ENCODE data around the gene DYNC1I1. TPM values are rescaled to one million over a fixed set of nuclear protein-coding genes. Genes with fewer than 3 reads are reported as not detected.

DYNC1I1 gene
- total and polyA plus RNA-seq, 4 donors: 0.39 to 7.6 (median 1.5) TPM

- Histone ChIP-seq H3K36me3 (ENCODE audit: control insufficient read depth in 4 of 4, insufficient read depth in 4 of 4, low read length in 4 of 4) (no peaks in the 10 kb centered on the region), H3K27ac (ENCODE audit: low read depth in 1 of 2, low read length in 1 of 2) (no peak overlapping the region), H3K27me3 (ENCODE audit: control insufficient read depth in 3 of 3, insufficient read depth in 3 of 3, low read length in 2 of 3) (no peaks in the 10 kb centered on the region), H3K4me3 (no peak overlapping the region), H3K9me3 (ENCODE audit: control insufficient read depth in 4 of 4, insufficient read depth in 3 of 4, low read length in 3 of 4) (no peaks in the 10 kb centered on the region), H3K4me1 (ENCODE audit: control insufficient read depth in 5 of 5, insufficient read depth in 5 of 5, low read length in 5 of 5) (peaks cover 0 to 32% (median 0%) of the 10 kb centered on the region in 5 donors), H3K9ac (ENCODE audit: insufficient read depth in 1 of 2, low read length in 2 of 2) (no peak overlapping the region)
- DNase-seq (no peak), ATAC-seq (ENCODE audit: insufficient read depth, low FRiP score) (no peak)
- WGBS, 2 donors: 86 to 93% methylated on average over 1 of the region's 1 CpG
- TF ChIP-seq CTCF (IDR thresholded peaks at IDR 0.05; ENCODE audit: control extremely low read depth, extremely low read depth): no peak
Measured at GRCh38 chr7:96055717-96056116, 283.4 kb downstream of the DYNC1I1 start.

DNA sequence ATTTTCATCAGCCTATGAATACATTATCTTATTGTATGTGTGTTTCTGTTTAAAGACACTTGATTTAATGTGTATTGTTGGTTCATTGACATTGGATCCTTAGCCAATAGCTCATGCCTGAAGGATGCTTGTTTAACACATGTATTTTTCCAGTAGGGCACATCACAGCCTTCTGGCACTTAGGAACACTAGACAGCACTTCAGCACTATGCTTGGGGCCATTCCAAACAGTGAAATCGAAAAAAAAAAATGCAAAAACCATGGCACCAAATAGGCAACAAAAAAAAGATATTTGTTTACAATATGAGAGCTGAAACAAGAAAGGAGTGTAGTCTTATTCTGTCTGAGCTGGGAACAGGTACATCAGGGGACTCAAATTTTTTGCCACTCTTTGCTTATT, 286.7 kb downstream of the DYNC1I1 start:
- peaks cover 0 to 36% (median 0%) of the 10 kb centered on the region in 5 donors for H3K4me1 ChIP-seq (ENCODE audit: control insufficient read depth in 5 of 5, insufficient read depth in 5 of 5, low read length in 5 of 5)
- WGBS, 2 donors: 42 to 66% methylated on average over 1 of the region's 1 CpG
- no peak overlapping the region for H3K9ac ChIP-seq (ENCODE audit: insufficient read depth in 1 of 2, low read length in 2 of 2)
- no peak for TF ChIP-seq CTCF (IDR thresholded peaks at IDR 0.05; ENCODE audit: control extremely low read depth, extremely low read depth)
- ATAC-seq (ENCODE audit: insufficient read depth, low FRiP score) (no peak), DNase-seq (no peak)
- no peak overlapping the region for H3K4me3 ChIP-seq
- no peaks in the 10 kb centered on the region for H3K9me3 ChIP-seq (ENCODE audit: control insufficient read depth in 4 of 4, insufficient read depth in 3 of 4, low read length in 3 of 4)
- H3K36me3 ChIP-seq (ENCODE audit: control insufficient read depth in 4 of 4, insufficient read depth in 4 of 4, low read length in 4 of 4): no peaks in the 10 kb centered on the region
- H3K27ac ChIP-seq (ENCODE audit: low read depth in 1 of 2, low read length in 1 of 2): no peak overlapping the region
- H3K27me3 ChIP-seq (ENCODE audit: control insufficient read depth in 3 of 3, insufficient read depth in 3 of 3, low read length in 2 of 3): peaks cover 0 to 6% (median 0%) of the 10 kb centered on the region in 3 donors

DNA sequence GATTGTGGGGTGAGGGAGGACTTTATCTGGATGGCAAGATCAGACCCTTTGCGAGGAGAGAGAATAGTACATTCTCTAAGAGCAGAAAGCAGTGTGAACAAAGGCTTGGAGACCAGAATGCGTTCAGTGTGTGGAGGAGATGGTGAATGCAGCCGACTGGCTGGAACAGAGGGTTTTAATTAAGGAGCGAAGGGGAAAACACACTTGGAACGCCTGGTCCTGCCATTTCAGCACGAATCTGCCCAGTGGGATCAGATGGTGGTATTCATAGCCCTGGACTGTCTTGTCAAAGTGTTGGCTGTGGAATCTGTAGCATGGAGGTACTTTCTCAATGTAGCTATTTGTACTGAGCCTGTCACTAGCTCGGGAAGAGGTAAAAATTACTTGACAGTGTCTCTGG, 288.7 kb downstream of the DYNC1I1 start:
- Histone ChIP-seq H3K4me1 (ENCODE audit: control insufficient read depth in 5 of 5, insufficient read depth in 5 of 5, low read length in 5 of 5) (peaks cover 0 to 36% (median 0%) of the 10 kb centered on the region in 5 donors), H3K27me3 (ENCODE audit: control insufficient read depth in 3 of 3, insufficient read depth in 3 of 3, low read length in 2 of 3) (peaks cover 0 to 7% (median 0%) of the 10 kb centered on the region in 3 donors), H3K9me3 (ENCODE audit: control insufficient read depth in 4 of 4, insufficient read depth in 3 of 4, low read length in 3 of 4) (no peaks in the 10 kb centered on the region), H3K4me3 (no peak overlapping the region), H3K36me3 (ENCODE audit: control insufficient read depth in 4 of 4, insufficient read depth in 4 of 4, low read length in 4 of 4) (no peaks in the 10 kb centered on the region), H3K9ac (ENCODE audit: insufficient read depth in 1 of 2, low read length in 2 of 2) (peak overlapping the region in 1 of 2 donors; percentile 51), H3K27ac (ENCODE audit: low read depth in 1 of 2, low read length in 1 of 2) (no peak overlapping the region)
- DNase-seq: no peak
- no peak for ATAC-seq (ENCODE audit: insufficient read depth, low FRiP score)
- no peak for TF ChIP-seq CTCF (IDR thresholded peaks at IDR 0.05; ENCODE audit: control extremely low read depth, extremely low read depth)
- 80 to 87% methylated on average over 7 of the region's 7 CpGs for WGBS, 2 donors

DNA sequence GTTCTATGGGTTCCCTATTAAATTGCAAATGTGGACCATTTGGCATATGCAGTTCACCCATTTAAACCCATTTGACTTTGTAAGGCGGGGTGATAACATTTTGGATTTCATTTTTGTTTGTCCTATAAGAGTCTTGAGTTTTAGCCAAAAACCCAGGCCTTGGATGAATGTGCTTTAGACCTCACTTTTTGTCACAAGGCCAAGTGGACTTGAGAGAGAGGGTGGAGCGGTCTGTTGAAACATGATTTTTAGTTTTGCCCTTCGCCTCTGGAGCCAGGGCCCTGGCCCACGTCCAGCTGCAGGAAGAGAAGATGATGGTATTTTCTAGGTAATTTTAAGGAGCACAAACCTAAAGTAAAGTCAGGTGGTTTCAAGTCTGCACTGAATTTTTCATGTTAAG, 289.5 kb downstream of the DYNC1I1 start:
- WGBS, 2 donors: 51 to 64% methylated on average over 4 of the region's 4 CpGs
- peak; percentile 80 to 99 (median 98) for DNase-seq
- Histone ChIP-seq H3K9me3 (ENCODE audit: control insufficient read depth in 4 of 4, insufficient read depth in 3 of 4, low read length in 3 of 4) (no peaks in the 10 kb centered on the region), H3K4me3 (no peak overlapping the region), H3K27ac (ENCODE audit: low read depth in 1 of 2, low read length in 1 of 2) (no peak overlapping the region), H3K4me1 (ENCODE audit: control insufficient read depth in 5 of 5, insufficient read depth in 5 of 5, low read length in 5 of 5) (peaks cover 0 to 40% (median 0%) of the 10 kb centered on the region in 5 donors), H3K36me3 (ENCODE audit: control insufficient read depth in 4 of 4, insufficient read depth in 4 of 4, low read length in 4 of 4) (no peaks in the 10 kb centered on the region), H3K27me3 (ENCODE audit: control insufficient read depth in 3 of 3, insufficient read depth in 3 of 3, low read length in 2 of 3) (peaks cover 0 to 7% (median 0%) of the 10 kb centered on the region in 3 donors), H3K9ac (ENCODE audit: insufficient read depth in 1 of 2, low read length in 2 of 2) (peak overlapping the region in 1 of 2 donors; percentile 24)
- no peak for ATAC-seq (ENCODE audit: insufficient read depth, low FRiP score)
- TF ChIP-seq CTCF (IDR thresholded peaks at IDR 0.05; ENCODE audit: control extremely low read depth, extremely low read depth): no peak
